Measurements from ENCODE around the gene RAB9A. TPM values are rescaled to one million over a fixed set of nuclear protein-coding genes. Genes with fewer than 3 reads are reported as not detected.
"Not testable (repeated sequence)": the region's sequence is repeated elsewhere in the genome, so short reads cannot be mapped to it uniquely, and the experiment has no call there.

Gene RAB9A
- polyA plus RNA-seq, 6 donors from 2014 or later = 15.7 to 28.1 (median 20.1) TPM

GRCh38 chrX:13719192-13719856 is 30.4 kb downstream of the RAB9A start:
- peak overlapping the region in 1 of 8 donors; percentile 11 for H3K4me3 Mint-ChIP-seq
- H3K36me3 Mint-ChIP-seq = peaks cover 36 to 37% of the 10 kb centered on the region in 2 donors
- ATAC-seq (ENCODE audit: low read depth in 2 of 2) = no peak
- H3K9me3 Mint-ChIP-seq = no peaks in the 10 kb centered on the region
- no peaks in the 10 kb centered on the region for H3K27me3 Mint-ChIP-seq
- H3K27ac Mint-ChIP-seq = no peak overlapping the region
- H3K4me1 Mint-ChIP-seq = peaks cover 14 to 27% (median 24%) of the 10 kb centered on the region in 3 donors
- no peak for DNase-seq

- Mint-ChIP-seq H3K4me1 (peaks cover 16 to 32% (median 32%) of the 10 kb centered on the region in 3 donors), H3K36me3 (peaks cover 21 to 40% of the 10 kb centered on the region in 2 donors), H3K27me3 (no peaks in the 10 kb centered on the region), H3K27ac (peak overlapping the region in 1 of 6 donors; percentile 34), H3K9me3 (peaks cover 0 to 3% (median 0%) of the 10 kb centered on the region in 7 donors), H3K4me3 (no peak overlapping the region)
- ATAC-seq (ENCODE audit: low read depth in 2 of 2) (no peak), DNase-seq (no peak)
Observed at GRCh38 chrX:13721371-13721770, 32.4 kb downstream of the RAB9A start.

- peaks cover 21 to 37% (median 34%) of the 10 kb centered on the region in 3 donors for H3K4me1 Mint-ChIP-seq
- peak; percentile 49 to 51 for ATAC-seq (ENCODE audit: low read depth in 2 of 2)
- peaks cover 0 to 5% (median 0%) of the 10 kb centered on the region in 7 donors for H3K9me3 Mint-ChIP-seq
- H3K36me3 Mint-ChIP-seq = peaks cover 20 to 46% of the 10 kb centered on the region in 2 donors
- H3K27me3 Mint-ChIP-seq = no peaks in the 10 kb centered on the region
- peak overlapping the region in 3 of 6 donors; percentile 46 to 70 (median 66) for H3K27ac Mint-ChIP-seq
- H3K4me3 Mint-ChIP-seq = peak overlapping the region in 3 of 8 donors; percentile 13 to 62 (median 16)
- no peak for DNase-seq
Observed at GRCh38 chrX:13721819-13722519, 33.0 kb downstream of the RAB9A start.

GRCh38 chrX:13724878-13725277 is 36.0 kb downstream of the RAB9A start:
- not testable (repeated sequence) for DNase-seq; ATAC-seq (ENCODE audit: low read depth in 2 of 2); H3K9me3 Mint-ChIP-seq; H3K27me3 Mint-ChIP-seq; H3K4me3 Mint-ChIP-seq
- Mint-ChIP-seq H3K4me1 (peaks cover 42 to 56% (median 45%) of the 10 kb centered on the region in 3 donors), H3K36me3 (peaks cover 13 to 55% of the 10 kb centered on the region in 2 donors), H3K27ac (peak overlapping the region in 1 of 6 donors; percentile 53)

GRCh38 chrX:13726583-13726982 is 37.7 kb downstream of the RAB9A start:
- Mint-ChIP-seq H3K36me3 (peaks cover 18 to 42% of the 10 kb centered on the region in 2 donors), H3K4me1 (peaks cover 44 to 60% (median 44%) of the 10 kb centered on the region in 3 donors), H3K9me3 (peaks cover 0 to 13% (median 2%) of the 10 kb centered on the region in 7 donors)
- H3K4me3 Mint-ChIP-seq; H3K27ac Mint-ChIP-seq; ATAC-seq (ENCODE audit: low read depth in 2 of 2); DNase-seq; H3K27me3 Mint-ChIP-seq: not testable (repeated sequence)

- ATAC-seq (ENCODE audit: low read depth in 2 of 2); H3K27me3 Mint-ChIP-seq; DNase-seq; H3K4me3 Mint-ChIP-seq: not testable (repeated sequence)
- peaks cover 5 to 28% of the 10 kb centered on the region in 2 donors for H3K36me3 Mint-ChIP-seq
- peak overlapping the region in 1 of 6 donors; percentile 64 for H3K27ac Mint-ChIP-seq
- peaks cover 46 to 66% (median 49%) of the 10 kb centered on the region in 3 donors for H3K4me1 Mint-ChIP-seq
- H3K9me3 Mint-ChIP-seq = peaks cover 0 to 13% (median 2%) of the 10 kb centered on the region in 7 donors
Observed at GRCh38 chrX:13730523-13730922, 41.6 kb downstream of the RAB9A start.

GRCh38 chrX:13732246-13733067 is 43.5 kb downstream of the RAB9A start:
- Mint-ChIP-seq H3K27me3 (no peaks in the 10 kb centered on the region), H3K4me3 (peak overlapping the region in 6 of 8 donors; percentile 0 to 98 (median 88)), H3K4me1 (peaks cover 35 to 69% (median 36%) of the 10 kb centered on the region in 3 donors), H3K27ac (peak overlapping the region in 5 of 6 donors; percentile 0 to 69 (median 36)), H3K36me3 (peaks cover 5 to 10% of the 10 kb centered on the region in 2 donors), H3K9me3 (peaks cover 0 to 11% (median 0%) of the 10 kb centered on the region in 7 donors)
- no peak for ATAC-seq (ENCODE audit: low read depth in 2 of 2)
- no peak for DNase-seq

GRCh38 chrX:13733506-13733905 is 44.6 kb downstream of the RAB9A start:
- Mint-ChIP-seq H3K27me3 (no peaks in the 10 kb centered on the region), H3K4me1 (peaks cover 26 to 64% (median 31%) of the 10 kb centered on the region in 3 donors), H3K9me3 (peaks cover 0 to 11% (median 0%) of the 10 kb centered on the region in 7 donors), H3K4me3 (peak overlapping the region; percentile 85 to 99 (median 97)), H3K36me3 (peaks cover 5% of the 10 kb centered on the region in 2 donors), H3K27ac (peak overlapping the region; percentile 91 to 100 (median 98))
- ATAC-seq (ENCODE audit: low read depth in 2 of 2) = no peak
- no peak for DNase-seq

GRCh38 chrX:13734278-13735172 is 45.6 kb downstream of the RAB9A start, which contains the start of the genes OFD1 and TRAPPC2:
Gene OFD1 (plus strand): TSS chrX:13734748. CDS start chrX:13735072, 324 bp downstream.
Gene TRAPPC2 (minus strand): TSS chrX:13734620. CDS start chrX:13719963, 14,657 bp downstream.
- Mint-ChIP-seq H3K27me3 (no peaks in the 10 kb centered on the region), H3K4me3 (peak within 1 kb of the TSS; percentile 85 to 99 (median 97)), H3K4me1 (peaks cover 21 to 57% (median 27%) of the 10 kb centered on the region in 3 donors), H3K27ac (peak within 1 kb of the TSS; percentile 95 to 100 (median 98)), H3K36me3 (peaks cover 0 to 5% of the 10 kb centered on the region in 2 donors), H3K9me3 (peaks cover 0 to 5% (median 0%) of the 10 kb centered on the region in 7 donors)
- peak; percentile 85 to 88 for ATAC-seq (ENCODE audit: low read depth in 2 of 2)
- peak; percentile 93 for DNase-seq

GRCh38 chrX:13741695-13742094 is 52.8 kb downstream of the RAB9A start:
- Mint-ChIP-seq H3K9me3 (no peaks in the 10 kb centered on the region), H3K4me1 (peaks cover 16 to 46% (median 26%) of the 10 kb centered on the region in 3 donors), H3K27me3 (no peaks in the 10 kb centered on the region), H3K27ac (peak overlapping the region; percentile 95 to 99 (median 99)), H3K36me3 (peaks cover 6 to 8% of the 10 kb centered on the region in 2 donors), H3K4me3 (peak overlapping the region; percentile 4 to 90 (median 80))
- DNase-seq (no peak), ATAC-seq (ENCODE audit: low read depth in 2 of 2) (no peak)

- DNase-seq (peak; percentile 76), ATAC-seq (ENCODE audit: low read depth in 2 of 2) (peak; percentile 92 to 95)
- Mint-ChIP-seq H3K36me3 (peaks cover 12 to 17% of the 10 kb centered on the region in 2 donors), H3K27me3 (no peaks in the 10 kb centered on the region), H3K9me3 (no peaks in the 10 kb centered on the region), H3K4me3 (peak overlapping the region; percentile 73 to 90 (median 86)), H3K4me1 (peaks cover 24 to 44% (median 34%) of the 10 kb centered on the region in 3 donors), H3K27ac (peak overlapping the region; percentile 95 to 99 (median 99))
Observed at GRCh38 chrX:13742397-13743176, 53.7 kb downstream of the RAB9A start.
